Measurements from ENCODE around the gene ZBTB8OS.

DNA sequence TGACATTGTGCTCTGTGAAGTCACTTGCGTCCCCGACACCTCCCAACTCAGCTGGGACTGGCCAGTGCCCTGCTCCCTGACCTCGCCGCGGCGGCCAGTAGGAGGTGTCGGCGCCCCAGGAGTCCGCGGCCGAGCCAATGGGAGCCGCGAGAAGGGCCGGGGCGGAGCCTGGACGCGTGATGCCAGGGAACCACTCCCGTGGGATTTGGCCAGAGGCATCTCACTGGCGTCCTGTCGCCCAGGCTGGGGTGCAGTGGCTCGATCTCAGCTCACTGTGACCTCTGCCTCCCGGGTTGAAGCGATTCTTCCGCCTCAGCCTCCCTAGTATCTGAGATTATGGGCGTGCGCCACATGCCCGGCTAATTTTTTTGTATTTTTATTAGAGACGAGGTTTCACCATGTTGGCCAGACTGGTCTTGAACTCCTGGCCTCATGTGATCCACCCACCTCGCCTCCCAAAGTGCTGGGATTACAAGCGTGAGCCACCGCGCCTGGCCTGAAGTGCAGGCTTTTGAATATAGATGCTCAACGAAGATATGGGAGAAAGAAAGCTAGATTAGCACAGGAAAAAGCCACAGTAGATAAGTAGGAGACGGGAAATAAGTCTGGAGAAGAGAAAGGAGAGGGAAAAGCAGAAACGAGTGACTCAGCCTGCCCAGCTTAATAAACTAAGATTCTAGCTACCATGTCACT is 38.0 kb downstream of the ZBTB8OS start:
- no peak for TF ChIP-seq FOXP2 (optimal IDR thresholded peaks at IDR 0.05; ENCODE audit: control extremely low read depth, extremely low read length, insufficient read depth)
- TF ChIP-seq EZH2 (IDR thresholded peaks at IDR 0.05): no peak
- peak; percentile 60; the same call in 1 of the 2 replicates for TF ChIP-seq POLR2AphosphoS5 (IDR thresholded peaks at IDR 0.05; ENCODE audit: borderline replicate concordance, low read depth, low read length)

Measured in SK-N-MC (cell line).